GM23338 (cell line): Measurements from ENCODE around the gene SMG9. TPM values are rescaled to one million over a fixed set of nuclear protein-coding genes. Genes with fewer than 3 reads are reported as not detected.

Experiments used
- ATAC-seq: fragments of 200-7000 bp; cut with Tn5 transposase; 3 replicates; pipeline ENCODE4 v1.9.1; 2020
- DNase-seq: peaks from one replicate; pipeline ENCODE4 v3.0.0-alpha.2; 2015; ENCODE audit warnings: low spot score
- H2AFZ ChIP-seq: fragments of 200-600 bp; sonication (generic); 2 replicates; pipeline ENCODE4 v1.8.0; 2016; ENCODE audit warnings: antibody characterized with exemption, mild to moderate bottlenecking, moderate library complexity
- H3F3A ChIP-seq: fragments of 200-600 bp; sonication (generic); replicated peaks from 2 replicates; pipeline ENCODE4 v1.8.0; 2017; ENCODE audit warnings: antibody characterized with exemption, mixed run types, low read depth
- H3K27ac ChIP-seq: fragments of 200-600 bp; sonication (generic); 2 replicates; pipeline ENCODE4 v1.6.1; 2016; ENCODE audit warnings: low read depth
- H3K27me3 ChIP-seq: fragments of 200-600 bp; sonication (generic); 2 replicates; pipeline ENCODE4 v1.8.0; 2016; ENCODE audit warnings: mild to moderate bottlenecking, mixed run types, moderate library complexity; ENCODE audit not compliant: insufficient read depth
- H3K36me3 ChIP-seq: fragments of 200-600 bp; sonication (generic); 2 replicates; pipeline ENCODE4 v1.8.0; 2016; ENCODE audit warnings: mild to moderate bottlenecking; ENCODE audit not compliant: insufficient read depth
- H3K4me1 ChIP-seq: fragments of 200-600 bp; sonication (generic); 2 replicates; pipeline ENCODE4 v1.8.0; 2016; ENCODE audit warnings: mild to moderate bottlenecking, moderate library complexity; ENCODE audit not compliant: insufficient read depth
- H3K4me2 ChIP-seq: fragments of 200-600 bp; sonication (generic); 2 replicates; pipeline ENCODE4 v1.7.1; 2017; ENCODE audit warnings: mixed run types
- H3K4me3 ChIP-seq: fragments of 200-600 bp; sonication (generic); 2 replicates; pipeline ENCODE4 v1.6.1; 2016; ENCODE audit warnings: mixed run types
- H3K79me2 ChIP-seq: fragments of 200-600 bp; sonication (generic); replicated peaks from 2 replicates; pipeline ENCODE4 v1.8.0; 2017; ENCODE audit warnings: mild to moderate bottlenecking; ENCODE audit not compliant: insufficient read depth
- H3K9me2 ChIP-seq: fragments of 200-600 bp; sonication (generic); 2 replicates; pipeline ENCODE4 v1.8.0; 2017; ENCODE audit not compliant: insufficient read depth
- H4K20me1 ChIP-seq: fragments of 200-600 bp; sonication (generic); replicated peaks from 2 replicates; pipeline ENCODE4 v1.8.0; 2017; ENCODE audit warnings: mild to moderate bottlenecking; ENCODE audit not compliant: insufficient read depth
- H3K27ac Mint-ChIP-seq: 2 replicates; pipeline ENCODE4 v1.8.0; 2020; ENCODE audit warnings: inconsistent platforms, mild to moderate bottlenecking, moderate library complexity, mixed read lengths
- H3K27me3 Mint-ChIP-seq: 3 replicates; pipeline ENCODE4 v1.8.0; 2022; ENCODE audit warnings: low read depth, mild to moderate bottlenecking, moderate library complexity, mixed read lengths, inconsistent platforms; ENCODE audit not compliant: insufficient read depth, poor library complexity
- H3K36me3 Mint-ChIP-seq: 3 replicates; pipeline ENCODE4 v1.8.0; 2021; ENCODE audit warnings: low read depth, mild to moderate bottlenecking, inconsistent platforms, moderate library complexity, mixed read lengths
- H3K4me1 Mint-ChIP-seq: 3 replicates; pipeline ENCODE4 v1.8.0; 2020; ENCODE audit warnings: mild to moderate bottlenecking, inconsistent platforms, mixed read lengths
- H3K4me3 Mint-ChIP-seq: 3 replicates; pipeline ENCODE4 v1.8.0; 2021; ENCODE audit warnings: moderate library complexity, mild to moderate bottlenecking, inconsistent platforms, mixed read lengths
- H3K9me3 Mint-ChIP-seq: 3 replicates; pipeline ENCODE4 v1.8.0; 2020; ENCODE audit warnings: moderate library complexity, mild to moderate bottlenecking, inconsistent platforms, mixed read lengths
- ETS1 ChIP-seq: IDR thresholded peaks from 2 replicates; pipeline ENCODE4 v1.6.1; 2016; ENCODE audit warnings: antibody characterized with exemption
- EZH2phosphoT487 ChIP-seq: fragments of 200-600 bp; sonication (generic); IDR thresholded peaks from one replicate; pipeline ENCODE4 v1.8.1; 2018; ENCODE audit warnings: antibody characterized with exemption; ENCODE audit not compliant: unreplicated experiment
- NANOG ChIP-seq: IDR thresholded peaks from 2 replicates; pipeline ENCODE4 v1.6.1; 2016; ENCODE audit warnings: antibody characterized with exemption, borderline replicate concordance
- REST ChIP-seq: IDR thresholded peaks from one replicate; pipeline ENCODE4 v1.6.1; 2018; ENCODE audit warnings: antibody characterized with exemption; ENCODE audit not compliant: unreplicated experiment
- STAT1 ChIP-seq: IDR thresholded peaks from one replicate; pipeline ENCODE4 v1.6.1; 2016; ENCODE audit warnings: antibody characterized with exemption; ENCODE audit not compliant: unreplicated experiment
- ZNF462 ChIP-seq: fragments of 250-450 bp; sonication (Bioruptor Pico); IDR thresholded peaks from 2 replicates; pipeline ENCODE4 v1.5.0; 2020; ENCODE audit warnings: mild to moderate bottlenecking, moderate library complexity
- polyA plus RNA-seq: library from polyadenylated mRNA; unstranded; fragments of >200 nt; fragmentation: Nextera tagmentation; extraction: Ambion mirVana; gene quantifications from 2 replicates; pipeline ENCODE4 v1.2.1, GENCODE V29; 2016
- total RNA-seq: library from RNA; depleted of rRNA; stranded (reverse); fragments of >200 nt; shearing (Covaris generic); gene quantifications from 2 replicates; pipeline ENCODE4 v1.2.3, GENCODE V29; 2014

Gene SMG9
- total and polyA plus RNA-seq, 2 experiments from 2014 or later, result 13.2 to 14.0 TPM

GRCh38 chr19:43752287-43752875 is 2.4 kb downstream of the SMG9 start (continued):
- TF ChIP-seq ZNF462 (CRISPR knock-in tag), result no peak

- no peak for ATAC-seq
- H3K79me2 ChIP-seq, result peaks cover 23% of the 10 kb centered on the region
- TF ChIP-seq ETS1 (no peak), STAT1 (no peak), REST (no peak), EZH2phosphoT487 (no peak), NANOG (no peak)
Measured at GRCh38 chr19:43751466-43752220, 3.1 kb downstream of the SMG9 start.

More at GRCh38 chr19:43751466-43752220, 3.1 kb downstream of the SMG9 start:
- no peak overlapping the region for H3K27ac Mint-ChIP-seq
- Histone ChIP-seq H3K27ac (no peak overlapping the region), H3K4me2 (no peak overlapping the region), H3K4me1 (peaks cover 6% of the 10 kb centered on the region; the same call in 1 of the 2 replicates), H4K20me1 (no peaks in the 10 kb centered on the region; the same call in 1 of the 2 replicates), H2AFZ (no peak overlapping the region), H3K36me3 (no peaks in the 10 kb centered on the region; the same call in 1 of the 2 replicates), H3K27me3 (no peaks in the 10 kb centered on the region), H3F3A (0 out of 2 replicates have a peak, but pooled peaks cover 6% of the 10 kb centered on the region), H3K9me2 (no peaks in the 10 kb centered on the region), H3K4me3 (no peak overlapping the region)
- no peak overlapping the region for H3K4me3 Mint-ChIP-seq
- peaks cover 20% of the 10 kb centered on the region for H3K27me3 Mint-ChIP-seq
- H3K36me3 Mint-ChIP-seq, result peaks cover 50% of the 10 kb centered on the region
- H3K9me3 Mint-ChIP-seq, result no peaks in the 10 kb centered on the region; the same call in 2 of the 3 replicates
- no peak for DNase-seq
- peaks cover 6% of the 10 kb centered on the region; the same call in 2 of the 3 replicates for H3K4me1 Mint-ChIP-seq
